Measurements from ENCODE around the gene MTG1.
"Not testable (repeated sequence)": the region's sequence is repeated elsewhere in the genome, so short reads cannot be mapped to it uniquely, and the experiment has no call there.

Gene MTG1

GRCh38 chr10:133379152-133379800 lies 14.7 kb upstream of the MTG1 start, which contains the start of gene PAOX:
Gene PAOX (plus strand): TSS chr10:133379262. CDS start chr10:133379317, 55 bp downstream.
- peak; percentile 36 for DNase-seq

- no peak for DNase-seq
These were observed 13.9 kb upstream of the MTG1 start for GRCh38 chr10:133379801-133380666.

- no peak for DNase-seq
These were observed 12.9 kb upstream of the MTG1 start for GRCh38 chr10:133381036-133381435.

DNA sequence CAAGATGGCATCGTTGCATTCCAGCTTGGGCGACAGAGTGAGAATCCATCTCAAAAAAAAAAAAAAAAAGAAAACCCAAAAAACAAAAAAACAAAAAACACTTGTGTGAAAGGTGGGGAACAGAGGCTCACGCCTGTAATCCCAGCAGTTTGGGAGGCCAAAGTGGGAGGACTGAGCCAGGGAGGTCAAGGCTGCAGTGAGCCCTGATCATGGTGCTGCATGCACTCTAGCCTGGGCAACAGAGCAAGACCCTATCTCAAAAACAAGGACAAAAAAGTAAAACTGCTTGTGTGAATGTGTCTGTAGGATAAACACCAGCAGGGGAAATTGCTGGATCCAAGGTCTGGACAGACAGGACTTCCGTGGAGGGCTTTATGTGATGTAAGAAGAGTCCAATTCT lies 10.4 kb upstream of the MTG1 start:
- no peak for DNase-seq

DNA sequence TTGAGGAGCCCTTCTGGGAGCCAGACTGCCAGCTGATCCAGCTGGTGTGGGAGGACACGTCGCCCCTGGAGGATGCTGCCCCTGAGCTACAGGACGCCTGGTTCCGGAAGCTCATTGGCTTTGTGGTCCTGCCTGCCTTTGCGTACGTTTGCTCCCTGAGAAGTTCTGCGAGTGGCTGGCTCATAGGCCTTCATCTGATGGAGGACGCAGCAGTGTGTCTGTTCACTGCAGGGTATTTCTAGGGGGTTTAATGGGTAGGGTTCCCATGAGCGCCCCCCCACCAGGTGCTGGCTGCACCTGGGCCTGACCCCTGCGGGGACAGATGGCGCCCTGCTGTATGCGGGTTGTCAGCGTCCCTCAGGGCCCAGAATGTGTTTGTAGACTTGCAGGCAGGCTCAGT lies 9.9 kb upstream of the MTG1 start:
- DNase-seq, result no peak

GRCh38 chr10:133385214-133385613 lies 8.7 kb upstream of the MTG1 start:
- no peak for DNase-seq

GRCh38 chr10:133386951-133387350 lies 7.0 kb upstream of the MTG1 start:
- not testable (repeated sequence) for DNase-seq

DNA sequence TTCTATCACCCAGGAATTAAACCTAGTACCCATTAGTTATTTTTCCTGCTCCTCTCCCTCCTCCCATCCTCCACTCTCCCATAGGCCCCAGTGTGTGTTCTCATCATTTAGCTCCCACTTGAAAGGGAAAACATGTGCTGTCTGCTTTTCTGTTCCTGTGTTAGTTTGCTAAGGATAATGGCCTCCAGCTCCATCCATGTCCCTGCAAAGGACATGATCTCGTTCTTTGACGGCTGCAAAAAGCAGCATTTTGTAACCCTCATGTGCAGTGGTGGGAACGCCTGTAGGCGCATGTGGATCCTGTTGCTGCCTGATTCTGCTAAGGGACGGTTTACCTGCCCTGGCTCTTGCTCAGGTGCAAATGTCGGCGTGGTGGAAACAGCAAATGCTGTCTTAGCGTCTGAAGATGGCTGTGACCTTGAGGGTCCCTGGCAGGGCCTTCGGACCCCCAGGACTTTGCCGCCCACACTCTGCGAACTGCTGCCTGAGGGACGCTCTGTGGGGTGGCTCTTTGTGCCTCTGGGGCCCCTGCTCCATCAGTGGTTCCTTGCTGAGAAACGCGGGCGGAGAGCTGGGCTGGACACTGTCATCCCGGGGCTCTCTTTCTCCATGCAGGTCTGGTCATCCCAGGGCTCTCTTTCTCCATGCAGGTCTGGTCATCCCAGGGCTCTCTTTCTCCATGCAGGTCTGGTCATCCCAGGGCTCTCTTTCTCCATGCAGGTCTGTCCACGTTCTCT lies 5.6 kb upstream of the MTG1 start:
- no peak for DNase-seq

DNA sequence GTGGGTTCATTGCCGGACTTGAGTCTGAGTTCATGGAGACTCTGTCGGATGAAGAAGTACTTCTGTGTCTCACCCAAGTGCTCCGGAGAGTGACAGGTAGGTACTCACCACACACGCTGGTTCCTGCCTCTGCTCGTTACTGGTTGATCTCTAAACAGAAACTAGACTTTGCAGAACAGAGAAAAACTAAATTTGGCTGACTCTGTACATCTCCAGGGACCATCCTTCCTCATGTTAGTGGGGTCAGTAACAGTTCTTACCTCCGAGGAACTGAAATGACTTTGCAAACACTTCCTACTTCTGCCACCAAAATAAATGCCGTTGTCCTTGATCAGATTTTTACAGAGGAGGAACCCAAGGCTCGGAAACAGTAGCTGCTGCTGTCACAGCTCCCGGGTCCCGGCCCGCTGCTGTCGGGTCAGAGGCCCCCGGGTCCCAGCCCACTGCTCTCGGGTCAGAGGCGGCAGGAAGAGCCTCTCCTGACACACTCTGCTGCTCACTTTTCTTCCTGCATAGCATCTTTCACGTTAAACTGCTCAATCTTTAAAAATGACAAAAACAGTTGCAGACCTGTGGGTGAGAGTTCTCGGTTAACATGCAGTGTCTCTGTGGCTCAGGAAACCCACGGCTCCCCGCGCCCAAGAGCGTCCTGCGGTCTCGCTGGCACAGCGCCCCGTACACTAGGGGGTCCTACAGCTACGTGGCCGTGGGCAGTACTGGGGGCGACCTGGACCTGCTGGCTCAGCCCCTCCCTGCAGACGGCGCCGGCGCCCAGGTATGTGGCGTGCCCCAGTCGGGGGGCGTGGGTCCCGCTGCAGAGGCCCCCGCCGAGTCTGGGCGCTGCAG lies 4.8 kb upstream of the MTG1 start:
- no peak for DNase-seq

DNA sequence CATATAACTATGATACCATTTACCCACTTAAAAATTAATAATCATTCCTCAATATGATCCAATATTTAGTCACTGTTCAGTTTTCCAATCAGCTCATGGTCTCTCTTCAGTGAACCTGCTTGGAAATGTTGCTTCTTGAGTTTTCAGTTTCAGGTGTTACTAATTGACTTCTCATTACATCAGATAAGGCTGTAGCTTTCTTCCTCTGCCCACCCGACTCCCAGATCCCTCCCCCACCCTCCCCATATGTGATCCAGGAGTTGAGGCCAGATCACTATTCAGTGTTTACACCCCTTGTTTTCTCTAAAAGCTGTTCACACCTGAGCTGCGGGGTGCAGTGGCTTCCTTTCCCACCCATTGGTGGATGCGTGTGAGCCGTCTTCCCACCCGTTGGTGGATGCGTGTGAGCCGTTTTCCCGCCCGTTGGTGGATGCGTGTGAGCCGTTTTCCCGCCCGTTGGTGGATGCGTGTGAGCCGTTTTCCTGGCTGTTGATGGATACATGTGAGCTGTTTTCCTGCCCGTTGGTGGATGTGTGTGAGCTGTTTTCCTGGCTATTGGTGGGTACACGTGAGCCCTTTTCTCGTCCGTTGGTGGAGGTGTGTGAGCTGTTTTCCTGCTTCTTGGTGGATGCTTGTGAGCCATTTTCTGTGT lies 3.2 kb upstream of the MTG1 start:
- DNase-seq, result no peak

- DNase-seq, result no peak
These were observed 2.7 kb upstream of the MTG1 start for GRCh38 chr10:133391249-133391635.

- no peak for DNase-seq
These were observed 2.0 kb upstream of the MTG1 start for GRCh38 chr10:133391761-133392518.

- DNase-seq, result peak; percentile 16
These were observed 425 bp upstream of the MTG1 start for GRCh38 chr10:133393401-133394063.

- DNase-seq, result no peak
These were observed 854 bp downstream of the MTG1 start for GRCh38 chr10:133394801-133395221.

- DNase-seq, result no peak
These were observed 2.2 kb downstream of the MTG1 start for GRCh38 chr10:133396035-133396624.

GRCh38 chr10:133397938-133398337 lies 4.0 kb downstream of the MTG1 start:
- no peak for DNase-seq

DNA sequence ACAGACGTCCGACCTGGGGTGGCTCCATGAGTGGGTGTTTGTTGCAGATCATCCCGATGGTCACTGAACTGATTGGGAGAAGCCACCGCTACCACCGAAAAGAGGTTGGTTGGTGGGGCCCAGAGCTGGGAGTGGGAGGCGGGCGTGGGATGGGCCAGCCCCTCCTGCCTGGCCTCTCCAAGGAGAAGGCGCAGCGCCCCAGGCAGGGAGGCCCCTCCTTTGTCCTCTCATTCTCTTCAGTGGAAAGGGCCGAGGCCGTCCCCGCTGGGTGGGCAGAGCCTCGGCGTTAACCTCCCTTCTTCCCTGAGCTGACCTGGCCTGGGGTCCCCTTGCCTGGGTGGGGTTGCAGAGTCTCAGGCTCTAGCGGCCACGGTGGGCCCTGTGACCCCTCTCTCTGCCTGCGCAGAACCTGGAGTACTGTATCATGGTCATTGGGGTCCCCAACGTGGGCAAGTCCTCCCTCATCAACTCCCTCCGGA lies 5.2 kb downstream of the MTG1 start:
- no peak for DNase-seq

GRCh38 chr10:133400624-133401424 lies 6.9 kb downstream of the MTG1 start:
- no peak for DNase-seq

DNA sequence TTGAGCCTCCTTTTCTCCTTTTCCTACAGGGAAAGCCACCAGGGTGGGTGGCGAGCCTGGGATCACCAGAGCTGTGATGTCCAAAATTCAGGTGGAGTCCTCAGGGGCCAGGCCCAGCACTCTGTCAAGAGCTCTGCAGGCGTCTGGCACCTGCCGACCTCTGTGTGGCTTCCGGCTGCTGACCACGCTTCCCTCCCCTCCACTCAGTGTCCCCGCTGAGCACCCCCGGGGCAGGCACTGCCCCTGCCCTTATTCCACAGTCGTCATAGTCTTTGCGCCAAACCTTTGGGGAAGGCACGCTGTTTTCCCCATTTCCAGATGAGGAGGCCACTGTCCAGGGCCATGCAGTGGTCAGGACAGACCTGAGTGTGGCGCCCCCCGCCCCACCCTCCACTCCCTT lies 7.5 kb downstream of the MTG1 start:
- DNase-seq, result no peak

Measured in T1000 (cell line).